Memory B cell (primary cell): ENCODE data around the gene CACNA1B.
"Not testable (repeated sequence)": the region's sequence is repeated elsewhere in the genome, so short reads cannot be mapped to it uniquely, and the experiment has no call there.

Experiments used
- ATAC-seq: fragments of 150-1000 bp; cut with Tn5 transposase; 2 replicates; pipeline ENCODE4 v1.10.0; 2021; ENCODE audit warnings: low read depth, mild to moderate bottlenecking, moderate library complexity
- DNase-seq, 2 donors: peaks; one replicate each; pipeline ENCODE4 v3.0.0; 2022; ENCODE audit warnings: low spot score in 2 of 2
- H3K27ac Mint-ChIP-seq: one replicate; pipeline ENCODE4 v1.8.0; 2022; ENCODE audit warnings: mild to moderate bottlenecking, moderate library complexity, mixed read lengths
- H3K27me3 Mint-ChIP-seq: one replicate; pipeline ENCODE4 v1.8.0; 2022; ENCODE audit warnings: mixed read lengths
- H3K36me3 Mint-ChIP-seq: one replicate; pipeline ENCODE4 v1.8.0; 2022; ENCODE audit warnings: mild to moderate bottlenecking, mixed read lengths
- H3K4me1 Mint-ChIP-seq: one replicate; pipeline ENCODE4 v1.8.0; 2022; ENCODE audit warnings: mixed read lengths
- H3K4me3 Mint-ChIP-seq: one replicate; pipeline ENCODE4 v1.8.0; 2022; ENCODE audit warnings: mild to moderate bottlenecking, moderate library complexity, mixed read lengths
- H3K9me3 Mint-ChIP-seq: one replicate; pipeline ENCODE4 v1.8.0; 2022; ENCODE audit warnings: mixed read lengths

The CACNA1B gene

GRCh38 chr9:137877506-137878122 lies at the start of gene CACNA1B:
Gene CACNA1B (plus strand): TSS chr9:137877782. CDS start chr9:137877934, 152 bp downstream.
- not testable (repeated sequence) for H3K9me3 Mint-ChIP-seq, H3K27ac Mint-ChIP-seq, H3K4me3 Mint-ChIP-seq, H3K4me1 Mint-ChIP-seq, H3K36me3 Mint-ChIP-seq, DNase-seq
- peak; percentile 31 for ATAC-seq
- peaks cover 23% of the 10 kb centered on the region for H3K27me3 Mint-ChIP-seq

- H3K27me3 Mint-ChIP-seq, result no peaks in the 10 kb centered on the region
- H3K4me1 Mint-ChIP-seq, result peaks cover 13% of the 10 kb centered on the region
- H3K27ac Mint-ChIP-seq, result no peak overlapping the region
- DNase-seq (no peak), ATAC-seq (no peak)
- H3K36me3 Mint-ChIP-seq, result peaks cover 34% of the 10 kb centered on the region
- H3K9me3 Mint-ChIP-seq, result peaks cover 2% of the 10 kb centered on the region
- no peak overlapping the region for H3K4me3 Mint-ChIP-seq
These were observed 49.6 kb upstream of the CACNA1B start for GRCh38 chr9:137827908-137828526.

- Mint-ChIP-seq H3K4me1 (peaks cover 13% of the 10 kb centered on the region), H3K36me3 (peaks cover 34% of the 10 kb centered on the region), H3K27me3 (no peaks in the 10 kb centered on the region), H3K9me3 (peaks cover 2% of the 10 kb centered on the region), H3K4me3 (no peak overlapping the region), H3K27ac (no peak overlapping the region)
- ATAC-seq, result no peak
- DNase-seq, result no peak
These were observed 48.9 kb upstream of the CACNA1B start for GRCh38 chr9:137828527-137829259.

DNA sequence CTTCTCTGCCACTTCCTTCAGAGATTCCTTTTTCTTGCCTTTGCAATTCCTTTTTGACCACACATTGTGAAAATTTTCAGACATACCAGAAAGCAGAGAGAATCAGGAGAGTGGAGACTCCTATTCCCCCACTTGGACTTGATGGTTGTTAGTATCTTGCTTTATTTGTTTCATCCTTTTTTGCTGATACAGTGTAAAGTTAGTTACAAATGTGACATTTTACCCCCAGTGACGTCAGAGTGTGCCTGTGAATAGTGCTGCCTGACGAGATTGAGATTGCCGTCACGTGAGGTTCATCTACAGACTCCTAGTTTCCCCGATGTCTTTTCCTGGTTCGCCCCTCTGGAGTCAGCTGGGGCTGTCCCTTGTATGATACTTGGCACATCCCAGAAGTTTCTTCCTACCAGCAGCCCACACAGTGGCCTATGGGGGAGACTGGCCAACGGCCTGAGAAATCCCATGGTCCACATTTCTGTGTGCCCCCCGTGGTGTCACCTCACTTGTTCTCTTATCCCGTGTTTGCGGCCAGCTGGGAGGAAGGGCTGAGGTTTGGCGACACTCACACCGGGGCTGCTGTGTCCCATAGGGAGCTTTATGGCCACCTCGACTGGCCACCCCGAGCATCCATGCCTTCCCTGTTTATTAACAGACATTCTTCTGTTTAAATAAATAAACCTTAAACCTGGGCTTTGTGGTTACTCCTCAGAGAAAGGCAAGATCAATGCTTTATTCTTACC lies 48.2 kb upstream of the CACNA1B start:
- Mint-ChIP-seq H3K27me3 (no peaks in the 10 kb centered on the region), H3K36me3 (peaks cover 32% of the 10 kb centered on the region), H3K9me3 (peaks cover 2% of the 10 kb centered on the region), H3K4me1 (peaks cover 13% of the 10 kb centered on the region), H3K27ac (peak overlapping the region; percentile 24), H3K4me3 (no peak overlapping the region)
- ATAC-seq (no peak), DNase-seq (no peak)

GRCh38 chr9:137832191-137832700 lies 45.3 kb upstream of the CACNA1B start:
- no peaks in the 10 kb centered on the region for H3K4me1 Mint-ChIP-seq
- no peak overlapping the region for H3K4me3 Mint-ChIP-seq
- peaks cover 23% of the 10 kb centered on the region for H3K36me3 Mint-ChIP-seq
- DNase-seq, result no peak
- no peak overlapping the region for H3K27ac Mint-ChIP-seq
- no peak for ATAC-seq
- no peaks in the 10 kb centered on the region for H3K9me3 Mint-ChIP-seq
- no peaks in the 10 kb centered on the region for H3K27me3 Mint-ChIP-seq

DNA sequence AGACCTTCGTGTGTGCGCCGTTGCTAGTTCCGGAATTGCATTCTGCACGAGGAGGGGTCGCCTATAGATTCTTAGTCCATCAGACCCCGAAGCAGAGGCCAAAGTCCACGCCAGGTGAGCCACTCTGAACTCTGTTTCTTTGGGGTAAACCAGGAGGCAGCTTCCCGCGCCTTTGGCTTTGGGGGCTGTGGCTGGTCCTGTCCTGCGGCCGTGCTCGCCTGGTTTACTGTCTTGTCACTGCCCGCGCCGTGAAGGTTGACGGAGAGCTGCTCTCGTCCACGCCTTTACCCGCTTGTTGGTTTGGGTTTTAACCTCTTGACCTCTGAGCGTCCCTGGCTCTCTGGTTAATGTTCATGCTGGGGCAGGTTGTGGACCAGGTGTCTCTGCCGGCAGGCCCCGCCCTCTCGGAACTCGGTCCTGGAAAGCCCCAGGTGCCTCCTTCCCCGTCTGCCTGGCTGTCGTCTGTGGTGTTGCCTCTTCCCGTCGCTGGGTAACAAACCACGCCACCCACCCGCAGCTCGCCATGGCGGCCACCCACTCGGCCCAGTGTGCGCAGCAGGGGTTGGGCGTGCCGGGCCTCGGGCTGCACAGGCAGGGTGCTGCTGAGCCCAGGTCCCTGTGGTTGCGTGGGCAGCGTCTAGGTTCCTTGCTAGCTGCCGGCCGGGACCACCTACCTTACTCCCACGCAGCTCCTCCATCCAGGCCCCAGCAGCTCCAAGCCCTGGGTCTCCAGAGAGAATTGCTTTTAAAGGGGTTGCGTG lies 44.6 kb upstream of the CACNA1B start:
- H3K27ac Mint-ChIP-seq, result no peak overlapping the region
- ATAC-seq (no peak), DNase-seq (no peak)
- H3K4me1 Mint-ChIP-seq, result no peaks in the 10 kb centered on the region
- H3K9me3 Mint-ChIP-seq, result no peaks in the 10 kb centered on the region
- no peak overlapping the region for H3K4me3 Mint-ChIP-seq
- peaks cover 18% of the 10 kb centered on the region for H3K36me3 Mint-ChIP-seq
- H3K27me3 Mint-ChIP-seq, result no peaks in the 10 kb centered on the region

- DNase-seq (no peak), ATAC-seq (no peak)
- Mint-ChIP-seq H3K4me1 (no peaks in the 10 kb centered on the region), H3K27me3 (no peaks in the 10 kb centered on the region), H3K36me3 (peaks cover 20% of the 10 kb centered on the region), H3K27ac (no peak overlapping the region), H3K9me3 (no peaks in the 10 kb centered on the region), H3K4me3 (no peak overlapping the region)
These were observed 43.6 kb upstream of the CACNA1B start for GRCh38 chr9:137833721-137834613.

- Mint-ChIP-seq H3K9me3 (no peaks in the 10 kb centered on the region), H3K36me3 (peaks cover 16% of the 10 kb centered on the region)
These were observed 42.6 kb upstream of the CACNA1B start for GRCh38 chr9:137834846-137835546.

DNA sequence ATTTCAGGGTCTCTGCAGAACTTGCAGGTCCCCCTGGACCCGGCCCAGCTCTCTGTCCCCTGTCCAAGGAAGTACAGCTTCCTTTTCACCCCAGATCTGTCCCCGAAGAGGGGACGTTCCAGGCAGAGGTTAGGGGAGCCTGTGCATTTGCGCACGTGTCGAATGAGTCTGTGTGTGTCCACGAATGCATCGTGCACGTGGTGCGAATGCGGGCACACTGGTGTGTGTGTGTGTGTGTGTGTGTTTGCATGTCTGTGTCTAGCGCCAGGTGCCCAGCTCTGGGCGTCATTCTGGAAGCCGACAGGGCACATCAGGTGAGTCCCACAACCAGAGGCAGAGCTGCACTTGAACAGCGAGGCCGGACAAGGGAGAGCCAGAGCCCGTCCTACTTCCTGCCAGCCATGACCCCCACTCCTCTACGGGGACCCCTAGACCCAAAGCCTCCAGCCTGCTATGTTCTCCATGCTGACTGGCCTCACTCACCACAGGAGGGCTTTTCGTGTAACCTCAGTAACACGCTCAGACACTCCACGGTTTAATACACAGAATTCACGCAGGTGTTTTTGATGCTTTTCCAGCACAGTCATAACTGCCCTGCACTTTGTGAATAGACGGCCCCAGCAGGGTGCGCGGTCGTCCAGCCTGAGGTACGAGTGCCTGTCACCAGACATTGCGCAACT lies 41.3 kb upstream of the CACNA1B start:
- ATAC-seq (no peak), DNase-seq (no peak)
- H3K36me3 Mint-ChIP-seq, result peaks cover 18% of the 10 kb centered on the region
- H3K4me1 Mint-ChIP-seq, result no peaks in the 10 kb centered on the region
- H3K27me3 Mint-ChIP-seq, result no peaks in the 10 kb centered on the region
- no peak overlapping the region for H3K27ac Mint-ChIP-seq
- no peak overlapping the region for H3K4me3 Mint-ChIP-seq
- H3K9me3 Mint-ChIP-seq, result peaks cover 1% of the 10 kb centered on the region

More at GRCh38 chr9:137834846-137835546, 42.6 kb upstream of the CACNA1B start:
- H3K27me3 Mint-ChIP-seq, result no peaks in the 10 kb centered on the region
- DNase-seq (no peak), ATAC-seq (no peak)
- H3K4me3 Mint-ChIP-seq, result no peak overlapping the region
- no peaks in the 10 kb centered on the region for H3K4me1 Mint-ChIP-seq
- no peak overlapping the region for H3K27ac Mint-ChIP-seq

GRCh38 chr9:137836831-137837241 lies 40.7 kb upstream of the CACNA1B start:
- H3K36me3 Mint-ChIP-seq, result peaks cover 14% of the 10 kb centered on the region
- H3K9me3 Mint-ChIP-seq, result peaks cover 1% of the 10 kb centered on the region
- no peaks in the 10 kb centered on the region for H3K4me1 Mint-ChIP-seq
- H3K27me3 Mint-ChIP-seq, result no peaks in the 10 kb centered on the region
- no peak overlapping the region for H3K4me3 Mint-ChIP-seq
- ATAC-seq (no peak), DNase-seq (no peak)
- no peak overlapping the region for H3K27ac Mint-ChIP-seq

DNA sequence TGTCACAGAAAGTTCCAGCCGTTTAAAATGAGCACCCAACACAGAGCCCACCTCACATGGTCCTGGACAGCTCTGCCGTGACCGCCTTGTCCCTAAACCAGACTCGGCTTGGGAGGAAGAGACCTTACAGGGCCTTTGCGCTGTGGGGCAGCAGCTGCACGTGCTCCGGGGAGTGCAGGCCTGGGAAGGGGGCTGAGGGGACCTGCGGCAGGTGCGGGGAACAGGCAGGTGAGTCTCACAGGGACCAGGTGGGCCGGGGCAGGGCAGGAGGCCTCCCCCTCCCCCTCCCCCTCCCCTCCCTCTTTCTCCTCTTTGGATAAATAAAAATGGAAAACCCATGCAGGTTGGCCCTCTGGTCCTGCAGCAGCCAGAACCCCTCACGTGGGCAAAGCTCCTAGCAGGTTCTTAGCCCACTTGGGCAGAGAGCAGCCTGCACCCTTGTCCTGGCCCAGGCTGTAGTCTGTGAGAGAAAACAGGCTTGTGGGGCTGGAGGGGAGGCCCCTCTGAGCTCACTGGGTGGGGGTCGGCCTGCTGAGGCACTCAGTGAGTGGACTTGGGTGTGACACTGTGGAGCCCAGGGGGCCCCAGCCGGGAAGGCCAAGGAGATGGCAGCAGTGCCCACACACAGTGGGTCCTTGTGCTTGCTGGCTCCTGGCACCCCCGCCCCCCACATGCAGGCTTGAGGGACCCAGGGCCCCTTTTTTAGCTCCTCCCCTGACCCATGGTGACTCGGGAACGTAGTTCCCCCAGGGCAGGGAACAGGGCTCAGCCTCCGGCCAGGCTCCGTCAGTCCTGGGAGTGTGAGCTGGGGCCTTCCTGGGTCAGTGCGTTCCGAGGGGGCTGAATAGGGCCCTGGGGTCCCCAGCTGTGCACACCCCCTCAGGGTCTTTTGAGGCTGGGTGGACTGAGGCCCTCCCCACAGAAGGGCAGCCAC lies 40.0 kb upstream of the CACNA1B start:
- Mint-ChIP-seq H3K9me3 (peaks cover 1% of the 10 kb centered on the region), H3K4me3 (no peak overlapping the region), H3K4me1 (no peaks in the 10 kb centered on the region), H3K27ac (no peak overlapping the region), H3K36me3 (peaks cover 11% of the 10 kb centered on the region), H3K27me3 (no peaks in the 10 kb centered on the region)
- no peak for DNase-seq
- no peak for ATAC-seq
